ENCODE data around the gene SMIM14. TPM values are rescaled to one million over a fixed set of nuclear protein-coding genes. Genes with fewer than 3 reads are reported as not detected.

Gene SMIM14
- total and polyA plus RNA-seq, 12 donors, result 5.4 to 15.2 (median 11.6) TPM

DNA sequence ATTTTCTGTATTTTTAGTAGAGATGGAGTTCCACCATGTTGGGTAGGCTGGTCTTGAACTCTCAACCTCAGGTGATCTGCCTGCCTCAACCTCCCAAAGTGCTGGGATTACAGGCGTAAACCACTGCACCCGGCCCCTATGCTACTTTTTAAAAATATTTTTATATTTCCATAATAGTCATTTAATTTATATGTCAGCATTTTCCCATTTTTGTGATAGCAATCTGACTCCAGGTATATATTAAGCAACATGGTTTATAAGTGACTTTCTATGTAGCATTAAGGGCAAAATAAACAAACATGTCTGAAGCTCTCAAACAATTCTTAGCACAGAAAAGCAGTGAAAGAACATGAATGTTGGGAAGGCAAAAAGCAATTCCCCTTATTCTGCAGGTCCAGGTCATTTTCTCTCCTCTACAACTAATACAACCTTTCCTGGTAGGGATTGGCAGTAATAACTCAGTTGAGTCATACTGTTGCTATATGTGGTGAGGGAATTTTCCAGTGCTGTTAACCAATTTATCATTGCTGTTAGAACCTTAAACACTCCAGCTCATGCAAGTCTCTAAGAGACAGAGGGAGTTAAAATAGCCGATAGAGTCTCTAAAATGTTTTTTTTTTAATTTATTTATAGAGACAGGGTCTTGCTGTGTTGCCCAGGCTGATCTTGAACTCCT, 24.0 kb downstream of the SMIM14 start:
- H3K4me3 ChIP-seq, result no peak overlapping the region
- TF ChIP-seq, protein P1, sequence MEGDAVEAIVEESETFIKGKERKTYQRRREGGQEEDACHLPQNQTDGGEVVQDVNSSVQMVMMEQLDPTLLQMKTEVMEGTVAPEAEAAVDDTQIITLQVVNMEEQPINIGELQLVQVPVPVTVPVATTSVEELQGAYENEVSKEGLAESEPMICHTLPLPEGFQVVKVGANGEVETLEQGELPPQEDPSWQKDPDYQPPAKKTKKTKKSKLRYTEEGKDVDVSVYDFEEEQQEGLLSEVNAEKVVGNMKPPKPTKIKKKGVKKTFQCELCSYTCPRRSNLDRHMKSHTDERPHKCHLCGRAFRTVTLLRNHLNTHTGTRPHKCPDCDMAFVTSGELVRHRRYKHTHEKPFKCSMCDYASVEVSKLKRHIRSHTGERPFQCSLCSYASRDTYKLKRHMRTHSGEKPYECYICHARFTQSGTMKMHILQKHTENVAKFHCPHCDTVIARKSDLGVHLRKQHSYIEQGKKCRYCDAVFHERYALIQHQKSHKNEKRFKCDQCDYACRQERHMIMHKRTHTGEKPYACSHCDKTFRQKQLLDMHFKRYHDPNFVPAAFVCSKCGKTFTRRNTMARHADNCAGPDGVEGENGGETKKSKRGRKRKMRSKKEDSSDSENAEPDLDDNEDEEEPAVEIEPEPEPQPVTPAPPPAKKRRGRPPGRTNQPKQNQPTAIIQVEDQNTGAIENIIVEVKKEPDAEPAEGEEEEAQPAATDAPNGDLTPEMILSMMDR (IDR thresholded peaks at IDR 0.05), result no peak
- no peak for DNase-seq
- no peaks in the 10 kb centered on the region for H3K27me3 ChIP-seq
- WGBS, 2 donors, result 87 to 89% methylated on average over 3 of the region's 3 CpGs
- H3K9me3 ChIP-seq, result no peaks in the 10 kb centered on the region
- H3K4me1 ChIP-seq, result peaks cover 0 to 39% (median 7%) of the 10 kb centered on the region in 9 donors
- H3K27ac ChIP-seq, result peak overlapping the region in 2 of 10 donors; percentile 2 to 32
- intact Hi-C loops (cut with DNase I), result no loop called here
- peaks cover 0 to 24% (median 0%) of the 10 kb centered on the region in 9 donors for H3K36me3 ChIP-seq
- peak in 4 of 8 donors; percentile 58 to 87 (median 64) for ATAC-seq

DNA sequence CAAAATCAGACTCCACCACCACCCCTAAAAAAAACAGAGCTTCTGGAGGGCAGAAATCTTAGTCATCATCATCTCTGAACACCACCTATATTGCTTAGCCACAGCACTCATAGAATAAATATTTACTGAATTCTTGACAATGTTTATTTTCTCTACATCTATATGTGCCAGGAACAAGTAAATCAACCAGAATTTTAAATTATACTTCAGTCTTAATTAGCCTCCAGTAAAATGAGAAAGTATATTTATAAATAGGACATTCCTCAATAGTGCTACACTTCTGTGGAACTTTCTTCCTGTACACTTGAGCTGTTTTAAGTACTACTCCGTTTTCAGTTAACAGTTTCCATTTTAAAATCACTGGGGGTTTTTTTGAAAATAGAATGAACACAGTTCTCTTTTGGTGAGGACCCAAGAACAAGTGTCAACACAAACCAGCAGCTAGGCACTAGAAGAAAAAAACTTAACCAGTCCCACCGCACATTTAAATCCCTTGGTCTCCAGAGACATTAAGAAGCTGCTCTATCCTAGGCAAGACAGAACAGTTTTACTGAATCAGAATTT, 25.5 kb downstream of the SMIM14 start:
- Histone ChIP-seq H3K27ac (peak overlapping the region in 2 of 10 donors; percentile 19 to 34), H3K9me3 (no peaks in the 10 kb centered on the region), H3K4me1 (peaks cover 0 to 39% (median 7%) of the 10 kb centered on the region in 9 donors), H3K36me3 (peaks cover 0 to 37% (median 0%) of the 10 kb centered on the region in 9 donors), H3K4me3 (no peak overlapping the region), H3K27me3 (no peaks in the 10 kb centered on the region)
- no peak for DNase-seq
- intact Hi-C loops (cut with DNase I), result no loop called here
- TF ChIP-seq, protein P1 (IDR thresholded peaks at IDR 0.05), result no peak
- 42% methylated on average over 2 of the region's 2 CpGs for WGBS, 2 donors
- ATAC-seq, result no peak

DNA sequence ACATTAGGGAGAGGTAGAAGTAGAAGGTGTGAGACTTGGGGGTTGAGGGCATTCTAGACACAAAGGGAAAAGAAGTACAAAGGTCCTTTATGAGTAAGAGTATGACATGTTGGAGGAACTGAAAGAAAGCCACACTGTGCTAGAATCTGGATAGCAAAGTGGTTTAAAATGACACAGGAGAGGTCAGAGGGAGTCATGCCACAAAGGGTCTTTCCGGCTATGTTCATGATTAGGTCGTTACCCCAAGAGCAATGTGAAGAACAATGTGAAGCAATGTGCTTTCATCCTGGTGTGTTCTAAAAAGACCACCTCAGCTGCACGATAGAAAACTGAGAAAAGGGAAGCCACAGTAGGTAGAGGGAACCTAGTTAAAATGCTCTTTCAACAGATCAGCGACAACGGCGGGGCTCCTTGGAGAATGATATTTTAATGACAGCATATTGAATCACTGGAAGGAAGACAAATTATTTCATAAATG, 29.2 kb downstream of the SMIM14 start:
- no peak overlapping the region for H3K27ac ChIP-seq
- peaks cover 0 to 66% (median 9%) of the 10 kb centered on the region in 9 donors for H3K36me3 ChIP-seq
- TF ChIP-seq, protein P1 (IDR thresholded peaks at IDR 0.05), result no peak
- 84 to 94% methylated on average over 6 of the region's 6 CpGs for WGBS, 2 donors
- DNase-seq (no peak), ATAC-seq (no peak)
- intact Hi-C loops (cut with DNase I), result no loop called here
- H3K27me3 ChIP-seq, result no peaks in the 10 kb centered on the region
- H3K9me3 ChIP-seq, result peaks cover 0 to 13% (median 0%) of the 10 kb centered on the region in 11 donors
- H3K4me1 ChIP-seq, result peaks cover 0 to 21% (median 7%) of the 10 kb centered on the region in 9 donors
- H3K4me3 ChIP-seq, result no peak overlapping the region

DNA sequence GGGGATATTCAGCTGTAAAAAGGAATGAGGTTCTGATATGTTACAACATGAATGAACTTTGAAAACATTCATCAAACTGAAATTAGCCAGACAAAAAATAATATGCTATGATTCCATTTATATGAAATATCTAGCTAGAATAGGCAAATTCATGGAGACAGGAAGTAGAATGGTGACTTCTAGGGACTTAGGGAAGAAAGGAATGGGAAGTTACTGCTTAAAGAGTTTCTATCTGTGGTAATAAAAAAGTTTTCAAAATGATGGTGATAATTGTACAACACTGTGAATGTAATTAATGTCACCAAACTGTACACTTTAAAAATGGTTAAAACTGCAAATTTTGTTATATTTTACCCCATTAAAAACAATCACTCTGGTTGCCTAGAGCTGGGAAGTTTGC, 30.2 kb downstream of the SMIM14 start:
- H3K9me3 ChIP-seq, result peaks cover 0 to 13% (median 0%) of the 10 kb centered on the region in 11 donors
- no peak overlapping the region for H3K4me3 ChIP-seq
- peaks cover 0 to 77% (median 19%) of the 10 kb centered on the region in 9 donors for H3K36me3 ChIP-seq
- H3K4me1 ChIP-seq, result peaks cover 0 to 13% (median 7%) of the 10 kb centered on the region in 9 donors
- H3K27me3 ChIP-seq, result no peaks in the 10 kb centered on the region
- intact Hi-C loops (cut with DNase I), result no loop called here
- TF ChIP-seq, protein P1 (IDR thresholded peaks at IDR 0.05), result no peak
- no peak overlapping the region for H3K27ac ChIP-seq
- no peak for DNase-seq
- ATAC-seq, result no peak

Data from heart right ventricle (tissue), 16 donors.